Stimulated activated CD8-positive, alpha-beta memory T cell treated with anti-CD3 and anti-CD28 coated beads, Interleukin-4, amount 100 ng/mL, for 1 hour (primary cell): ENCODE results near the gene DLG2.

Experiments used
- DNase-seq, 2 donors: peaks; one replicate each; pipeline ENCODE4 v3.0.0-alpha.2; 2020; ENCODE audit warnings: low read depth in 2 of 2, low spot score in 1 of 2

Gene DLG2

DNA sequence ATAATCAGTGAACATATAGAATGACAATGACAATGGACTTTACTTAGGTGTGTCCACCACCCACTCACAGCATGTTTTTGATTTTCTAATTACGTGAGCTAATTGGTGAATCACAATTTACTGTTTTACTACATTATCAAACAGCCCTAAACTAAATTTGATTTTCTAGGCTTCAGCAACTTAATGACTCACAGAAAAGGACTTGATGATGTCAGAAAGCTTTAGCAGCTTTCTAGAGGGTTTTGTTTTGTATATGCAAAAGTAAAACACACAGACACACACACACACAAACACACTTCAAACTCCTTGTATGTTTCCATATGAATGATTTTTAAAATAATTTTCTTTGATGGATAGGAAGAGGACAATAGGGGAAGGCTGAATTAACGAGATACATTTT, 1462.4 kb downstream of the DLG2 start:
- DNase-seq, result no peak

DNA sequence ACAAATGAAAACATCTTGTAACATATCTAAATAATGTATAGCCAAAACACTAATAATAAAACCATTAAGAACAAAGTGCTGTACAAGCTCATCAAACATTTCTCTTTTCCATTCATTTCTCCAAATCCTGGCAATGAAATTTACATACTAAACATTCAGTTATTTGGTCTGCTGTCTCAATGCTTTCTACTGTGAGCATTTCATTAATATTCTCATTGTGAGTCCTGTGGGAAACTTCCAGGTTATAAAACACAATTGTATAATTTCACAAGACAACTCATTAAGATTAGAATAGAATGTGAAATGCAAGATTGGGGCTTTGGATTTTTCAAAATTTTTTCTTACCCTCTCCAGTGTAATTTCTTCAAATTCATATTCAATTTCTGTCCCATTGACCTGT, 1464.0 kb downstream of the DLG2 start:
- no peak for DNase-seq

DNA sequence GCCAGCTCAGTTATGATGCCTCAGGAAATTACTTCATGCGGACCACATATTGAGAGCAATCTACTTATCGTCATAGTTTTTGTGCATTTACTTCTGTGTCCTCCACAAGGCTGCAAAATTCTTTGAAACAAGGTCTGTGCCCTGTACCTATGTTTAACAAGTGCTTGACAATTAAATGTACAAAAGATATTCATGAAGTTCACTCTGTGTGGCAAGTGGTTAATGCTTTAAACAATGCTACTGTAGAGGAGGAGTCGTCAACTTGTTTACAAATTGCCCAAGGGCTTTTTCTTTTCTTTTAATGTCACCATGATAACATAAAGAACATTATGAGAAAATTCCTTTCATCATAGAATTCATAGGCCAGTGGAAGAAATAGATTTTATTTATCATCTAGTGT, 1469.5 kb downstream of the DLG2 start:
- DNase-seq, result no peak

DNA sequence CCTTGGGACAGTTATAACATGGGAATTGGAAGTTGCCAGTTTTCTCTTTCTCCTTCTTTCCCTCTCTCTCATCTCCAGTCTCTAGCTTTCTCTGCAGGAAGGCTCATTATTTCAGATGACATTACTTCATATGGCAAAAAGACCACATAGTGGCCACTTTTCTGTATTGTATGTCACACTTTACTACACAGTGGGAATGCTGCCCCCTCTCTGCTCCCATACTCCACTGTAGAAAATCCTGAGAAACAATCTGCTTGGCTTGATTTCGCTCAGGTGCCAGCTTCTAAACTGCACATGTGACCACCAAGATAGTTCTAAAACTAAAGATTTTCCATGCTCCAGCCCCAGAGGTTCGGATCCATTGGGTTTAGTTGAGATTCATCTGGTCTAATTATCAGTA, 1480.3 kb downstream of the DLG2 start:
- DNase-seq, result no peak

DNA sequence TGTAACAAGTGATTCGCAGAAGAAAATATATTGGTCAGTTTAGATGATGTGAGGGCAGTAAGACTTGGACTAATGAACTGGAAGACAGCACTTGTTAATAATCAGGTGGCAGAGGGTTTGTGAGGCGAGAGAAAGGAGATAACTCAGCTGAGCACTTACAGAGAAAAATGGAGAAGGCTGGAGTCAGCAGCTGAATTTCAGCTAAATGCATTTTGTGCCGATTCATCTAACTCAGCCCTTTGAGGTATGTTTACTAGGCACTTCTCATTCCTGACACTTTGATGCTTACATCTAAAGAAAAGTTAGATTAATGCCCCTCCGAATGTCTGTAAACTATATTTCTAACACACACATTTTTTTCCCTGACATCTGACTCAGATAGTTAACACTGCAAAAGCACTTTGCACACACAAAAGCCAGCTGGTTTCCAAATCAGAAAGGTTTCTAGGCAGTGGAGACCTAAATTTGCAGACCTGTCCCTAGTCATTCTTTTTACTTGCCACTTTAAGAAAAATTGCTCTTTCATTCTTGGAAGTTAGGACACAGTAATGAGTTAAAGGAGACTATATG, 1481.4 kb downstream of the DLG2 start:
- DNase-seq, result no peak

DNA sequence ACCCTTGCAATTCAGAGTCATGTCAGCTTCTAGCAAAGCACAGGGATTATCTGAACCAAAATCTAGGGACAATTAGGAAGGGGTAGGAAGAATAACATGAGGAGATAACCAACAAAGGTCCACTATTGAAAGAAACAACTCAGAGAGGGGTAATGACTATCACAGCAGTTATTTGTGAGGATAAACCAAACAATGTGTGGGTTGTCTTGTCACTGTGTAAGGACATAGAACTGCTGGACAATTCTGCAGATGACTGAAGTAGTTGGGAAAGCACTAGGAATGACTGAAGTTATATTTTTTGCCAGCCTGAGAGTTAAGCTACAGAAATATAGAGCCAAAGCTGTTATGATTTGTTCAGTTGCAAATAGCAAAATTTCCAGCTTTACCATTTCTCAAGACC, 1482.6 kb downstream of the DLG2 start:
- no peak for DNase-seq

DNA sequence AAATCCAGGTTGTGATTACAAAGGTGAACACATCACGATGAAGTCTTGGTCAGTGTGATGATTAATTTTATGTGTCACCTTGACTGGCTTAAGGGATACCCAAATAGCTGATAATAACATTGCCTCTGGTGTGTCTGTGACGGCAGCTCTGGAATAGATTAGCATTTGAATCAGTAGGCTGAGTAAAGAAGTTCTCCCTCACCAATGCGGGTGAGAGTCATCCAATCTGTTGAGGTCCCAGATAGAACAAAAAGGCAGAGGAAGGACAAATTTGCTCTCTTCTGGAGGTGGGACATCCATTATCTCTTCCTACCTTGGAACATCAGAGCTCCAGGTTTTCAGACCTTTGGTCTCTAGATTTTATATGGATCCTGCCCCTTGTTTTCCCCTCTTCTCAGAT, 1484.7 kb downstream of the DLG2 start:
- no peak for DNase-seq

DNA sequence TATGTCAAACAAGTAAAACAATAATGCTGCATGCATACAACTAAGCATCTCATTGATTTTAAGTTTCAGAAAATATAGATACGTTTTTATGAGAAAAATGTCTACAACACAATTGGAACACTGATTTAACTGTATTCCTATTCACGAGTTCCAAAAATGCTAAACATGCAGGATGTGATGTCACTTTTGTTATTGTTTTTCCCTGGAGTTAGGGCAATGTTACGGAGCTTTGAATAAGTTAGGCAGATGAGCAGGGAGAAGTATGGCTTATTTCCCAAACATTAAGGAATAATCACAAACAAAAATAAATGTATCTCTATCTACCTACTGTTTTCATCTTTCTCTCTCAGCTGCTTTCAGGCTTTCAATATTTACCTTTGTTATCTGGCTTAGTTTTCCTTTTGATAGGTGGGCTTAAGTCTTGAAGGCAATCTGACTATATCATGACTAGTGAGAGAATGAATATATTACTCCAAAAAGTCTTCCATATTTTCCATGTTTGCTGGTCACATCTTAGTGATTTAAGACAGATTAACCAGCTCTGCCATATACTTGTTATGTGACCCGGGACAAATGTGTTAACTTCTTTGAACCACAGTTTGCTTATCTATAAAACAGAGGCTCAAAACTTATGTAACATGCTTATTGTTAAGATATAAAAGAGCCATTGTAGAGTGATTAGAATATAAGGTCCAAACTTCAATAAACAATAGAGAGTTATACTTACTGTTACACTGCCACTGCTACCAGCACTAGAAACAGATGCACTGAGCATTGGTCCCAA, 1486.6 kb downstream of the DLG2 start:
- DNase-seq, result no peak

DNA sequence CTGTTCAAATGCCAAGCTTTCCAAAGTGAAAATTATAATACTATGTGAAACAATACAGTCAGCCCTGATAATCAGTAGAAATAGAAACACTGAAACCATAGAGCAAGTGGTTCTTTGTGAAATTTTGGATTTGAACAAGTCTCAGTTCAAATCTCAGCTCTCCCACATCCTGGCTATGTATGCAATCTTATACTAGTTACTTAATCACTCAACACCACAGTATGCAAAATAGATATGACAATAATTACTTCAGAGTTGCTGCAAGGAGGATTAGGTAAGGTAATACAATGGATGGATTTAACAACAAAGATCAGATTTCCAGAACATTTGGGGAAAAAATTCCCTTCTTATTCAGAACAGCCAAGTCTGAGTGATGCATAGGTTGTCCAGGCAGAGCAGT, 1489.2 kb downstream of the DLG2 start:
- no peak for DNase-seq

DNA sequence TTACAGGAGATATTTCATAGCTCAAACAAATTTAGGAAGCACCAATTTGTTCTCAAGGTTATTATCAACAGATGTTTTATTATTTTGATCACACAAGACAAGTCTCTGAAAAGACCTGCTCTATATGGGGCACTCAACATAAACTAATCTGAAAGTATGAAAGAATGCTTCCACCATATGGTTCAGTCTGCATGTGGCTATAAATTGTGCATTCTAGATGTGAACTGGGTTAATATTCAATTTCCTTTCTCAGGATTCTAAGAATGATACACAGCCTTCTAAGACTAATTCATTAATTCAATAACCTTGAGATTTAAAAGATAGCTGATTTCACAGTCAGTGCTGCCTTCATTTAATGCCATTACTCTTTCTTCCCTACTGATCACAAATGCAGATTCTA, 1489.6 kb downstream of the DLG2 start:
- DNase-seq, result no peak

DNA sequence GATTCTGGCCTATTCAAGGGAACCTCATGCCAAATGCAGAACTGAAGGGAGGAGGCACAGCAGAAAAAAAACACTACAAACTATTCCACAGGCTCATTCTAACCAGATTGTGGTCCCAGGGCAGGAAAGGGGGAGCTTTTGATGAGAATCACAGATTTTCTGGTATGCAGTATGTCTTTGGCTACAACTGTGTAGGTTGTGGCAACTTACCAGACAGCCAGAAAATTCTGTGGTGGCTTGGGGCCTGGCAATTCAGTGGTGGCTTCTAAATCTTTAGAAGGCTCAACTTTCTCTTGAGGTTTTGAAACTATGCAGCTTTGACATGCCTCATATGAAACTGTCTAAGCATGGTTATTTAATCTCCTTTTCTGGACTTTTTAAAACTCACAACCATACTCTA, 1490.2 kb downstream of the DLG2 start:
- DNase-seq, result no peak

DNA sequence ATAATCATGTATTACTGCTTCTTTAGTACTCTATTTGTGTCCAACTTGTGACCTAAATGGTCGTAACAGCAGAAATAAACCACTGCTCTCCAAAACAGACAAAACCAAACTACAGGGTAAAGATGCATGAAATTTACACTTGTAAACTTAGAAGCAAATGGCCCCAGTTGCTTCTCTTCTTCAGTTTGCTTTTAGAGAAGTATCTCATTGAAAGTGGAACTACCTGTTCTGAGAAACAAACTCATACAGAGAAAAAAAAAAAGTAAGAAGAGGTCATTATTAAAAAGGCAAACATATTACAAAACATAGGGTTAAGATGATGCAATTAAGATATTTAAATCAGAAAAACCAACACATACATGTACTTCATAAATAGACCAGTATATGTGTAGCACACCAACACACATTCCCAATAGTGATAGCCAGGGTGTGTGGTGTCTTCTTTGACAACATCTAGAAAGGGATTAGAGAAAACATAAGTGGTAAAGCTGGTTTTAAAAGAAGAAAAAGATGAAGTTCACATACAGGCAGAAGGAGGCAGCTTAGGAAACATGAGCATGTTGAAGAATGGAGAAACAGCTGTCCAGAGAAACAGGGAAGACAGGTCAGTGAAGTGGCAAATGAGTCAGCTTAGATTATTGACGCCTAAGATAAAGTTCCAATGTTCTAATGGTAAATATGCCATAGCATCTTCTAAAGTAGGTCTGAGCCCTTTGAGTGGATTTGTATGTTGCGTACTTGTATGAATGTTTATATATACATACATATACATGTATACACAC, 1496.3 kb downstream of the DLG2 start:
- no peak for DNase-seq

DNA sequence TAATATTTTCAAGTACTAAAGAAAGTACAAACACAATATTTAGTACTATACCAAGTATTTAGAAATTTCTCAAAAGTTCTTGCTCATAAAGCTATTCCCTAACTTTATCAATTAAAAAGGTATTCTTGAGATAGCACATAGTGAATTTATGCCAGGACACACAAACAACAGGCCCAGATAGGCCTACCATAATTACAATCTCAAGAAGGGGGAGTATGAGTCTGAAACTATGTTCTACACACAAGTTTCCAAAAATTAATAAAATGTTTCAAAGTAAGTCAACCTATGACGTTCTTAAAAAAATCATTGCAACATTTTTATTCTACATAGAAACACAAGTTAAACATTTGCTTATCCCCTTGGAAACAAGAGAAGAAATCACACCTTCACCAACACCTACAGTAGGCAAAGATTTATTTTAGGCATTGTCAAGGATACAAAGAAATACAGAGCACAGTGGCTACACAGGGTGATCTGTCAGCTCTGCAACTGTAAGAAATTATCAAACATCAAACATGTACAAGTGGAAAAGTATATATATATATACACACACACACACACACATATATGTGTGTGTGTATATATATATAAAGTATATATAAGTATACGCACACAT, 1497.1 kb downstream of the DLG2 start:
- no peak for DNase-seq

DNA sequence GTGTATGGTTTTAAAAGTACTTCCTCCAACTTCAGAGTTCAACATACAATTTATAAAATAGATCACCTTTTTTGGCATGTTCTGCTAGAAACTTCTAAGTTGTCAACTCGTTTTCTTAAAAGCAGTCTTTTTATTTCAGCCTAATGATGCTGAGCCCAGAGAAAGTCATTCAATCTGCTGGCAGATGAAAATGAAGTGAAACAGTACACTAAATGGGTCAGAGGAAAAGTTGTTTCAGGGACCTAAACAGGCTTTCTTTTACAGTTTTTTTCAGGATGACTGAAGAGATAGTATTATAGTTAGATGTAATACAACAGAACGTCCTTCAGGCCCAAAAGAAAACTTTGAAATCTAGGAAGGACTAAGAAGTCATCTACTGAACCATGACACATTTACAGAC, 1498.3 kb downstream of the DLG2 start:
- no peak for DNase-seq

DNA sequence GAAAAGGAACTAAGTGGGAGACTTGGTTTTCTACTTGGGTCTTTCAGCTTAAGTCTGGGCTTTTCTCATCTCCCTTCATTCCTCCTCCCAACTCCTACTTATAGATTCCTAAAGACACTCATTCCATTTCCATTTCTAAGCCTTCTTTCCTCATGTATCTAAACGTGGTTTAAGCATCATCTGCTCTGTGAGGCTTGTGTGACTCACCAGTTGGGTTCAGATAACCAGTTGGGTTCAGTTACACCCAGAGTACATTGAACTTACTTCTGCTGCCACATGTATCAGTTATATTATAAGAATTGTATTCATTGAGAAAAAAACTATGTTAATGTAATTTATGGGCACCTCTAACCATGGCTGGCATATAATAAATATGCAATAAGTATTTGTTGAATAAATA, 1509.8 kb downstream of the DLG2 start:
- DNase-seq, result no peak

DNA sequence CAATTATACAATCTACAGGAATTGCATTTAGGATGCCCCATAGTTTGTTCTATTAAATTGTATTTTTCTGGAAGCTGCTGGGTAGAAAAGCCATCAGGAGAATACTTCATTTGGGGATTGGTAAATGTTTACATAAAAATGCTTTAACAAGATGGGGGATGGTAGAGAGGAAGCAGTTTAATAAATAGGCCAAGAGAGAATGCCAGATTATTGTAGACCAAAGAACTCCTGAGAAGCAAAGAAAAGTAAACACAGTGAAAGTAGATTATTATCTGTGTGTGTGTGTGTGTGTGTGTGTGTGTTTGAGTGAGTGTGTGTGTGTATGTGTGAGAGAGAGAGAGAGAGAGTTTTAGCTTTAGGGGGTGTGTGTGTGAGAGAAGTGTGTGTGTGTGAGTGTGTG, 1520.6 kb downstream of the DLG2 start:
- DNase-seq, result no peak

DNA sequence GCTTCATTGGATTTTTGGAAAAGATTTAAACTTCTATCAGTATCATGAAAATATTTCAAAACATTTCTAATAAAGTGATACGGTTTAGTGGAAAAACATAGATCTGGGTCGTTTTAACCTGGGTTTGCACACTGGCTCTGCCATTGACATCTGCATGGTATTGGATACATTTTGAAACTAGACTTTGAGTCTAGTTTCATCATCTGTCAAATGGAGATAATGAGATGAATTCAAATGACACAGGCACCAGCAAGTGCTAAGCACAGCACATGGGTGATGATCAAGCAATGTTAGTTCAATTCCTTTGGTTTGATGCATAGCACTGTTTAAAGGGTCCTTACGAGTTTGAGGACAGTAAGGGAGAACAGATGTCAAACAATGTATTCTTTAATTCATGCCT, 1522.0 kb downstream of the DLG2 start:
- DNase-seq, result no peak

DNA sequence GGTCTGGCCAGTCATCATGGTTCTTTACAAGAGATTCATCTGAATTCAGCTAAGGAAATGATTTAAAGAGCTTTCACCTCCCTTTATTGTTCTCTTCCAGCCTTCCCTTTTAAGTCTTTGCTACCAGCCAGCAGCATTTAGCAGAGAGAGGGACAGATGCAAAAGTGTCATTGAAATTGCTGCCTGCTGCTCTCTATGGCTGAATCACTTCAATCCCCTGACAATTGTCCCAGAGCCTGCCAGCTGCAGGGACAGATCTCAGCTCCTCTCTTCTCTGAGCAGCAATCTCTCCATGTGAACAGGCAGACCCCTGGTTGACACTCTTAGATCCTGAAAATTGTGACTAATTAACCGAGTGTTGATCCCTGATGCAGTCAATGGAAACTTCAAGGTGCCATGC, 1524.0 kb downstream of the DLG2 start:
- no peak for DNase-seq

DNA sequence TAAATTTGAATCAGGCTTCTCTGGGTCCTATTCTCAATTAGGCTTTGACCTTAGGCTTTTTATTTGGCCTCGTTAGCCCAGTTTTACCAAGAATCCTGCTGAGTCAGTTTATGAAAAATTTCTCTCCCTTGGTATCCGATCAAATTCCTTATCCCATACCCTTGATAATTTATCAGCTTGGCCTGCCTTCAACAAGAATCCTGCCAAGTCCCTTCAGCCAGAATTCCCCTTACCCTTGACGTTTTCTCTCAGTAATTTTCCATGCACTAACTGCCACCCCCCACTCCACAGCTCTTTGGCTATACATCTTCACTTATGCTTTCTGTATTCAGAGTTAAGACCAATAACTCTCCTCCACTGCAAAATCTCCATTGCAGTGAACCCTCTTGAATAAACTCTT, 1530.0 kb downstream of the DLG2 start:
- DNase-seq, result no peak

DNA sequence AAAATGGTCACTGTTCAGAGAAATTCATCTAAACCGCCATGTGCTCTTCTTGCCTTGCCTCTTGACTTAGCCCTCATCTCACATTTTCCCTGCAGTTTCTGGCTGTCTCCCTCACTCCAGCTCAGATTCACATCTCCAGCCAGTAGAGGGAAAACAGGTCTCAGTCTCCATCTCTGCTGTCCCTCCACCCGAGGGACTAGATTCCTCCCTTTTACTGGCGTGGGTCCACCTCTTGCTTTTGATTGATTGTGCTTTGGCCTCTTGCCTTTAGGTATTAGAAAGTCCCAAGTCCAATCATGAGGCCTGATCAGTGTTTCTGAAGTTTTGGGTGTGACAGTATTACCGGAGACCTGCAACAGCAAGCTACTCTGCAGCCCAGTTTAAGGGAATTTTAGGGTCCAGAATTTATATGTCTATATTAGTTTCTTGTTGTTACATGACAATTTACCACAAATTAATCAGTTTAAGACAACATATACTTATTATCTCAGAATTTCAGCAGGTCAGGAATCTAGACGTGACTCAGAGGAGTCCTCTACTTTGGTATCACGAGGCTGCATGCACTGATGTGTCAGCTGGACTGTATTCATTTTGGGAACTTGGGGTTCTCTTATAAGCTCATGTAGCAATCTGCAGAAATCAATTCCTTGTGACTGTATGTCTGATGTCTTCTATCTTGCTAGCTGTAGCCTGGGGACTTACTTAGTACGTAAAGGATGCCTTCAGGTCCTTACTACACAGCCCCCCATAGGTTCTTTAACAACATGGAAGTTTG, 1535.7 kb downstream of the DLG2 start:
- no peak for DNase-seq
